ENCODE data around the gene CCND1.
"Not testable (repeated sequence)": the region's sequence is repeated elsewhere in the genome, so short reads cannot be mapped to it uniquely, and the experiment has no call there.

Gene CCND1

DNA sequence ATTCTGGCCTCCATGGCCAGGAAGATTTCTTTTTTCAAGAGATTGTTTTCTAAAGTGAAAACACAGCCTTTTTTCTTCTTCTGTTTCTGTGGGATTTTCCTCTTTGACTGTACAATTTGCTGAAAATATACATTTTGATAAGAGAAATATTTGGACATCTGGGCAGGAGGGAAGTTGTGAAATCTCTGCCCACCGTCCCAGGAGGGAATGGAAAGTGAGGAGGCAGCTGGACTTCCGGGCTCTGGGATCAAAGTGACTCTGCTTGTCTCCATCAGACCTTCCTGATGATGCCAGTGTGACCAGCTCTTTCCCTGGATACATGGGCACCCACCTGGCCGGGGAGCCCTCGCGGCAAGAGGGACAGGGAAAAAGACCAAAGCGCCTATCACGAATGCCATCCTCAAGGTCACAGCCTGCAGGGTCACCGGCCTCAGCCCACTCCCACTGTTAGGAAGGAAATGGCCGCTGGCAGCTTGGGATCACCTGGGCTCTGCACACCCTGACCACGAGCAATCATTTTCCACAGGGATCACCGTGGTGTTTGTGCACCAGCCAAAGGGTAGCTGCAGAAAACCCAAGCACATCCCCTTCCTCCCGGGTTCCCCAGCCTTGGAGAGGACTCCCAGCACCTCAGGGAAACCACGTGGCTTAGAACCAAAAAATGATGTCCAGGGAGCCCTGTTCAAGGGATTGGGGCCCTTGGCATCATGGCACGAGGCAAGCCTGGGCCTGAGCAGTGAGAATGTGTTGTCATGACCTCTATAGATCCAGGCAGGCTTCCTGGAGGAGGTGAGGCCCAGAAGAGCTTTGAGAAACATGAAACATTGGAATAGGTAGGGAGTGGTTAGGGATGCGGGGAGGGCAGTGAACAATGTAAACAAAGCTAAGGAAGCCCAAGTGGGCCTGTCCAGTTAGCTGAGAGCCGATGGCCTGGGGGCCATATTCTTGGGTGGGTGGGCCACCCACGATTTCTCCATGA, 29.1 kb upstream of the CCND1 start:
- H3K27ac Mint-ChIP-seq: no peak overlapping the region
- H3K9me3 Mint-ChIP-seq: no peaks in the 10 kb centered on the region
- H3K4me1 Mint-ChIP-seq: no peaks in the 10 kb centered on the region
- H3K4me3 Mint-ChIP-seq: no peak overlapping the region
- H3K27me3 Mint-ChIP-seq: peaks cover 1% of the 10 kb centered on the region
- peaks cover 3% of the 10 kb centered on the region for H3K36me3 Mint-ChIP-seq

DNA sequence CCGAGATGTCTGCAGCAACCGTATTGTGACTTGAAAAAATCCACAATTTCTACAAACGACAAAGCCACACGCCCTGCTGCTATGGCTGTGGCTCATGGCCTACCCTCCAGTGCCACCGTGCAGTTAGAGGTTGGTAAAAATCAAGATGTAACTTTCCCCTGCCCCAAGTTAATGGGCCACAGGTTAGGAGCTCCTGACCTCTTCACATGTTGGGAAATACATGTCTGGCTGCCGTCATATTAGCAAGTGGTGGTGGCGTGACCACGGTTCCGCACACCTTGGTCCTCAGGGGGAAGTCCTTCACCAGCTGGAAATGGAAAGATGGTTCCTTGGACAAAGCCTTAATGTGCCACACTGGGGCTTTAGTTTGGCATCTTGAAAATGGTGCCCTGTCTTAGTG, 27.4 kb upstream of the CCND1 start:
- no peak overlapping the region for H3K4me3 Mint-ChIP-seq
- H3K4me1 Mint-ChIP-seq: no peaks in the 10 kb centered on the region
- no peaks in the 10 kb centered on the region for H3K36me3 Mint-ChIP-seq
- H3K27ac Mint-ChIP-seq: no peak overlapping the region
- peaks cover under 1% of the 10 kb centered on the region for H3K27me3 Mint-ChIP-seq
- no peaks in the 10 kb centered on the region for H3K9me3 Mint-ChIP-seq

DNA sequence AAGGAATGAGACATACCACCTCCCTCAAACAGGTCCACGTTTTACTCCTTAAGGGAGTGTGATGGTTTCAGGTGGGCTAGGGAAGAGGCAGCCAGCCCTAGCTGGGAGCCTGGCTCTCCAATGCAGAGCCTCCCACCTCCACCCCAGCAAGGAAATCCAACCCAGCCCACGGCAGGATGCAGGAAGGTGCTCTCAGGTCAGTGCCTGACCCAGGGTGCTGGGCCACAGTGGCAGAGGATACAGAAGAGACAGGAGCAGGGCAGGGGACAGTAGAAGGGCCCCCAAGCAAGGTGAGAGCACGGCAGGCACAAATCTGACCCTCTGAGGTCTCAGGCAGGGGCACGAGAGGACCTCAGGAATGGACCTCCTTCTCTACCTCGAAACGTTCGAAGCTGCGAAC, 26.9 kb upstream of the CCND1 start:
- Mint-ChIP-seq H3K9me3 (no peaks in the 10 kb centered on the region), H3K4me3 (no peak overlapping the region), H3K27me3 (no peaks in the 10 kb centered on the region), H3K36me3 (no peaks in the 10 kb centered on the region), H3K27ac (no peak overlapping the region), H3K4me1 (no peaks in the 10 kb centered on the region)

DNA sequence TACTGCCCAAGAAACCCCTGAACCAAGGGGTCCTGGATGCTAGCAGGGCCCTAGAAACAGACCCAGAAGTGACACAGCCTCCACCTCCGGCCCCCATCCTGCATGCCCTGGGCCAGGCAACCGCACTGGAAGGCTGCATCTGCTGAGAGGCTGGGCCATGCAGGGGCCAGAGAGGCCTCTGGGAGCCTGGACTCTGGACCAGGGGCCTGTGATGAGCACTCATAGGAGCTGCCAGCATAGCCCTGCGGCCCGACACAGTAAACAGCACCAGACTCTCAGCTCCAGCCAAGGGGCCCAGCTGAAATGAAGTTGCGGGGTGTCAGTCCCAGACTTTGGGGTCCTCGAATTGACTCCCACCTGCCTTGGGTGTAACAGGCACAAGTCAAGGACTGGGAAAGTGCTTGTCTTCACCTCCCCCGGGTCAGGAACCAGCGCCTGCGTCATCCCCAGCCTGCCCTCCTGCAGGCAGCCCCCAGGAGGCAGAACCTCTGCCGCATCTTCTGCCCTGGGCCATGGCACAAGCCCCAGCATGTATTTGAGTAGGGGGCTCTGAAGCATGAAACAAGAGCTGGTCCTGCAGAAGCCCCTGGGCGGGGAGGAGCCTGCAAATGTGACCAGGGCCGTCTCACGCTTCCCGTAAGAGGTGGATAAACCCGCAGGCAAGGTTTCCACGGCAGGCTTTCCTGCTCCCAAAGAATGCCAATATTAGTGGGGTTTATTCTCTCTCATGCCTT, 25.2 kb upstream of the CCND1 start:
- Mint-ChIP-seq H3K27ac (no peak overlapping the region), H3K4me3 (no peak overlapping the region), H3K9me3 (no peaks in the 10 kb centered on the region), H3K36me3 (no peaks in the 10 kb centered on the region), H3K27me3 (no peaks in the 10 kb centered on the region), H3K4me1 (no peaks in the 10 kb centered on the region)

DNA sequence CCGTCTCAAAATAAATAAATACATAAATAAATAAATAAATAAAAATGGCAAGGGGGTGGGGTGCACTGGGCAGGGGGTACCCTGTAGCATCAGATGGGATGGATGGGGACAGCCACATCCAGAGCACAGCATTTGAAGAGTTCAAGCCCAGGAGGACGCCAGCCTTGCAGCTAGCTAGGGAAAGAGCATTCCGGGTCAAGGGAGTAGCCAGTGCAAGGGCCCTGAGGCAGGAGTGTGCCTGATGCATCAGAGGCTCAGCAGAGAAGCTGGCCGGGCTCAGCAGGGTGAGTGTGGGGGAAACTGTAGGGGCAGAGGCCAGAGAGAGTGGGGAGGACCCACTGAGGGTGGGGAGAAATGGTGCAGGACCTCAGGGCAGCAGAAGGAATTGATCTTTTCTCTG, 23.7 kb upstream of the CCND1 start:
- no peak overlapping the region for H3K27ac Mint-ChIP-seq
- no peaks in the 10 kb centered on the region for H3K9me3 Mint-ChIP-seq
- no peaks in the 10 kb centered on the region for H3K4me1 Mint-ChIP-seq
- H3K4me3 Mint-ChIP-seq: no peak overlapping the region
- H3K36me3 Mint-ChIP-seq: no peaks in the 10 kb centered on the region
- H3K27me3 Mint-ChIP-seq: no peaks in the 10 kb centered on the region

DNA sequence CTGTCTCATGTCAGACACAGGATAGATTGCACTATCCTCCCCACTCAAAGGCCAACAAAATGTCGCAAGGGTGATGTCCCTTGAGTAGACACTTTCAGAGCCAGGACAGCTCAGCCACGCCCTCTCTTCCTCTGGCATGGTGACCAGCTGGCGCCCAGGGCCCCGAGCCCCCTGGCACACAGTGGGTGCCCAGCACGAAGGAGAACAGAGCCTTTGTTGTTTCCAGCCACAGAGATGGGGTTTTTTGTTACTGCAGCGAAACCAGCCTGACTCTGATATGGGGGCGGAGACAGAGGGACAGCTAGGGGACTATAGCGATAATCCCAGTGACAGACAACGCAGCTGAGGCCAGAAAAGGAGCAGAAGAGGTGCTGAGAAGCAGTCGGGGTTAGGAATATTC, 23.3 kb upstream of the CCND1 start:
- H3K36me3 Mint-ChIP-seq: no peaks in the 10 kb centered on the region
- H3K27ac Mint-ChIP-seq: no peak overlapping the region
- H3K9me3 Mint-ChIP-seq: no peaks in the 10 kb centered on the region
- H3K27me3 Mint-ChIP-seq: no peaks in the 10 kb centered on the region
- no peaks in the 10 kb centered on the region for H3K4me1 Mint-ChIP-seq
- no peak overlapping the region for H3K4me3 Mint-ChIP-seq

DNA sequence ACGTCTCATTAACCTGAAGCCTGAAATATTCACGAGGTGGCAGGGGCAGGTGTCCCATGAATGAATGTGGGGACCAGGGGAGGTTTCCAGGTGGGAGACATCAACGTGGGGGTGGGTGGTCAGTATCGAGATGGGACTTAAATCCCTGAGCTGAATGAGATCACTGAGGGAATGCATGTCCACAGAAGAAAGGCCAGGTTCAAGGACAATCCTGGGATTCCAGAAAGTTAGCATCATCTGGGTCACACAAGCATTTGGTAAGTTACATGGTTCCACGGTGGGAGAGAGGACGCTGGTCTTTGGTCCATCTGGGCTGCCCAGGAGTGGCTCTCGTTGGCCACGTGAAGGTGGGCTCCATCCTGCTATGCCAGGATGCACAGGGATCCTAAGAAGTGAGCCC, 22.7 kb upstream of the CCND1 start:
- no peaks in the 10 kb centered on the region for H3K9me3 Mint-ChIP-seq
- no peak overlapping the region for H3K27ac Mint-ChIP-seq
- no peaks in the 10 kb centered on the region for H3K4me1 Mint-ChIP-seq
- H3K4me3 Mint-ChIP-seq: no peak overlapping the region
- H3K27me3 Mint-ChIP-seq: no peaks in the 10 kb centered on the region
- H3K36me3 Mint-ChIP-seq: no peaks in the 10 kb centered on the region

DNA sequence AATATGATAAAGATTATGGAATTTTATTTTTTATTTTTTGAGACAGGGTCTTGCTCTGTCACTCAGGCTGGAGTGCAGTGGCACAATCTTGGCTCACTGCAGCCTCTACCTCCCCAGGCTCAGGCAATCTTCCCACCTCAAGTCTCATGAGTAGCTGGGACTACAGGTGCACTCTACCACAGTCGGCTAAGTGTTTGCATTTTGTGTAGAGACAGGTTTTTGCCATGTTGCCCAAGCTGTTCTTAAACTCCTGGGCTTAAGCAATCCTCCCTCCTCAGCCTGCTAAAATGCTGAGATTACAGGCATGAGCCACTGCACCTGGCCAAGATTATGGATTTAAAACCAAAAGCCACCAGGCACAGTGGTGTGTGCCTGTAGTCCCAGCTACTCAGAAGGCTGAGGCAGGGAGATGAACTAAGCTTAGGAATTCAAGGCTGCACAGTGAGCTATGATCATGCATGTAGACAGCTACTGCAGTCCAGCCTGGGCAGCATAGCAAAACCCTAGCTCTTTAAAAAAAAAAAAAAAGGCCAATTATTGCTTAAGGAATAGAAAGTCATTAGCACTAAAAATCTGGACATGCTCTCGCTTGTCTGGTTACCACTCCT, 20.2 kb upstream of the CCND1 start:
- Mint-ChIP-seq H3K4me1 (no peaks in the 10 kb centered on the region), H3K27me3 (peaks cover 1% of the 10 kb centered on the region), H3K27ac (no peak overlapping the region)

DNA sequence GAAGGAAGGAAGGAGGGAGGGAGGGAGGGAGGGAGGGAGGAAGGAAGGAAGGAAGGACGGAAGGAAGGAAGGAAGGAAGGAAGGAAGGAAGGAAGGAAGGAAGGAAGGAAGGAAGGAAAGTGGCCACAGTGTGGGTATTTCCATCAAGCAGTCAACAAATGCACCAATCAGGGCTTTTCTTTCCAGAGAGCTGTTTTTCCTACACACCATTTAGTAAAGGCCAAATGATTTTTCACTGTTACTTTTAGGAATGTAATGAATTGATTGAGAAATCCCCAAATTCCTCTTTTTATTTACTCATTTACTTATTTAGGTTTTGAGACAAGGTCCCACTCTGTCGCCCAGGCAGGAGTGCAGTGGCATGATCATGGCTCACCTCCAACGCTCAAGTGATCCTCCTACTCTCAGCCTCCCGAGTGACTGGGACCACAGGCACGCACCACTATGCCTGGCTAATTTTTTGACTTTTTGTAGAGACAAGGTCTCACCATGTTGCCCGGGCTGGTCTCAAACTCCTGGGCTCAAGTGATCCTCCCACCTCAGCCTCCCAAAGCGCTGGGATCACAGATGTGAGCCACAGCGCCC, 18.8 kb upstream of the CCND1 start:
- H3K4me3 Mint-ChIP-seq, H3K27me3 Mint-ChIP-seq, H3K9me3 Mint-ChIP-seq, H3K36me3 Mint-ChIP-seq, H3K27ac Mint-ChIP-seq, H3K4me1 Mint-ChIP-seq: not testable (repeated sequence)

More for the DNA sequence above, 20.2 kb upstream of the CCND1 start:
- Mint-ChIP-seq H3K36me3 (no peaks in the 10 kb centered on the region), H3K4me3 (no peak overlapping the region), H3K9me3 (no peaks in the 10 kb centered on the region)

DNA sequence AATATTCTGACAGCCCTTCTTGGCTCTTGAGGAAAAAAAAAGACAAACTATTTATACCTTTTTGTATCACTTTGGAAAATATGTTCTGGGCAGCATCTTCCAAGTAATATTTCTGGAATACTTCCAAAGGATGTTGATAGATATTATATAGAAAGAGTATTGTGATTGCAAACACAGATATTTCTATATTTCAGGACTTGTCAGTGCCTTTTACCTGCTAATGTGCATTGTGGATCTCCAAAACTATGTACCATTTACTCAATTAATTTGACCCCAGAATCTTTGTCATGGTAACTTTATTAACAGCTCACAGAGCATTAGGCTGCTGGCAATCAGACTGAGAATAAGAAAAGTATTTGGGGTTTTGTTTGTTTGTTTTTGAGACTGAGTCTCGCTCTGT, 16.7 kb upstream of the CCND1 start:
- Mint-ChIP-seq H3K27ac (peak overlapping the region; percentile 30), H3K36me3 (peaks cover 1% of the 10 kb centered on the region), H3K4me1 (no peaks in the 10 kb centered on the region), H3K4me3 (no peak overlapping the region), H3K9me3 (no peaks in the 10 kb centered on the region), H3K27me3 (peaks cover 4% of the 10 kb centered on the region)

DNA sequence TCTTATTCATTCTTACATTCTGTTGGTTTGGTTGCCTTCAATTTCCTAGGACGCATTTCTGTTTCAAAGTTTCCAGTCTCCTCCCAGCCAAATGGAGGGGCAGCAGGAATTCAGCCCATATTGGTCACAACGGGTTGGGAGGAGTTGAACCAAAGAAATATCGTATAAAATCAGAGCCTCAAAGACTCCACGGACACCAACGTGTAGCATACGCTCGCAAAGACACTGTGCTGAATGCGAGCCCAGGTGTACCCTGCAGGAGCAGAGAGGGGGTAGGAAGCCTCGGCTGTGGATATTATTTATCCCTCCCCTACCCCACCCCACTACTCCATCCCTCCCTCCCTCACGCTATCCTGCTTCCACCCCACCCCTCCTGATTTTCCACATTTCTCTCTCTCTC, 15.5 kb upstream of the CCND1 start:
- Mint-ChIP-seq H3K27ac (no peak overlapping the region), H3K27me3 (peaks cover 4% of the 10 kb centered on the region), H3K9me3 (peaks cover 6% of the 10 kb centered on the region), H3K4me1 (no peaks in the 10 kb centered on the region), H3K36me3 (peaks cover 3% of the 10 kb centered on the region), H3K4me3 (no peak overlapping the region)

DNA sequence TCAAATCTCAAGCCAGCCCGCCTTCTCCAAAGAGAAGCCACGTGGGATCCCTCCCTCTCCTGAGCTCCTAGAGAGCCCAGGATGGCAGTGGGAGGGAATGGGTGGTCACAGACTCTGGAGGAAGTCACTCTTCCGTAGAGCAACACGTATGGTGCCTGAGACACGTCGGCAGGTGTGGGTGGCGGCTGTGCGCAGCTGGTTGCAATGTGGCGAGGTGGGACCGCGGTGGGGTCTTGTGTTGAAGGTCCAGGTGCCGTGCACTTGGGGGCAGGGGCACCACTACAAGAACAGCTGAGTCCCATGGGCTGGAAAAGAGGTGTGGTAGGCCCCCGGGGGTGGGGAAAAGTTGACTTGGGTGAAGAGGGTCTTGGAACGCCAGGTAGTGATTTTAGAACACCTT, 13.4 kb upstream of the CCND1 start:
- H3K4me1 Mint-ChIP-seq: no peaks in the 10 kb centered on the region
- H3K9me3 Mint-ChIP-seq: peaks cover 6% of the 10 kb centered on the region
- H3K36me3 Mint-ChIP-seq: peaks cover 3% of the 10 kb centered on the region
- H3K4me3 Mint-ChIP-seq: no peak overlapping the region
- no peak overlapping the region for H3K27ac Mint-ChIP-seq
- peaks cover 4% of the 10 kb centered on the region for H3K27me3 Mint-ChIP-seq

DNA sequence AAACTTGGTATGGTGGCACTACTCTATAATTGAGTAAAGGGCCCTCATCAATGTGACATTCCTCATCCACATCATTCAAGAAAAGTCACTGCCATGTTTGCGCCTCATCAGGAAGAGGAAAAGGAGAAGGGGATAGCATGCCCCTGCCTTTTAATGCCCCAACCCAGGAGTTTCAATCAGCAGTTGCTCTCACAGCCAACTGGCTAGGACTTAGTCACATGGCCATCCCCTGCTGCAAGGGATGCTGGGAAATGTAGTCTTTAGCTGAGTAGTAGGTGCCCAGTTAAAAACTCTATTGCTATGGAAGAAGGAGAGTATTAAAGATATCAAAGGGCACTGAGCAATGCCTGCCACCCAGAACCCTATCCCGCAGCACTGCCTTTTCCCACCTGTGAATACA, 10.9 kb upstream of the CCND1 start:
- H3K9me3 Mint-ChIP-seq: peaks cover 6% of the 10 kb centered on the region
- peaks cover 3% of the 10 kb centered on the region for H3K36me3 Mint-ChIP-seq
- no peak overlapping the region for H3K27ac Mint-ChIP-seq
- H3K4me1 Mint-ChIP-seq: no peaks in the 10 kb centered on the region
- H3K27me3 Mint-ChIP-seq: peaks cover 5% of the 10 kb centered on the region
- no peak overlapping the region for H3K4me3 Mint-ChIP-seq

DNA sequence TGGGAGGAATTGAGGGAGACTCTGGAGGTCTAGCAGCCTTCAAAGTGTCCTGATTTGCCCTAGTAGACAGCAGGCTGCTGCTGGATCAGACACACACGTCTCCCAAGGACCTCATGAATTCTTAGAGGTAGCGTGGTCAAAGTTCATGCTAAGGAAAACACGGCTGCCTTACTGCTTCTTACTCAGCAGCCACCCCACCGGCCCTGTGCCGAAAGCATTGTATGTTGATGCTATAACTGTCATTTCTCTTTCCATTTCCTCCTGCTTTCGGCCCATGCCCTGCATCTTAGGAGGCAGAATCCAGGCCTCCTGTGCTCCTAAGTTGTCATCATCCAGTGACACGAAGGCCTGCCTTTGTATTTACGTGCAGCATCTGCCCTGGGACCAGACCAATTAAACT, 10.5 kb upstream of the CCND1 start:
- no peak overlapping the region for H3K27ac Mint-ChIP-seq
- peaks cover 5% of the 10 kb centered on the region for H3K27me3 Mint-ChIP-seq
- H3K4me3 Mint-ChIP-seq: no peak overlapping the region
- H3K4me1 Mint-ChIP-seq: no peaks in the 10 kb centered on the region
- H3K9me3 Mint-ChIP-seq: peaks cover 6% of the 10 kb centered on the region
- peaks cover 3% of the 10 kb centered on the region for H3K36me3 Mint-ChIP-seq

DNA sequence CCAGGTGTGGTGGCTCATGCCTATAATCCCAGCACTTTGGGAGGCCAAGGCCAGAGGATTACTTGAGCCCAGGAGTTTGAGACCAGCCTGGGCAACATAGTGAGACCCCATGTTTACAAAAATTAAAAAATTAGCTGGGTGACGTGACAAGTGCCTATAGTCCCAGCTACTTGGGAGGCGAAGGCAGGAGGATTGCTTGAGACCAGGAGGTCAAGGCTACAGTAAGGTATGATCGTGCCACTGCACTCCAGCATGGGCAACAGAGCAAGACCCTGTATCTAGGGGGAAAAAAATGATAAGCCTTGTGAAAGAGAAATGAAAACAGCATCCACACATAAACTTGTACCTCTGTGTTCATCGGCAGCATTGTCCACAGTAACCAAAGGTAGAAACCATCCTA, 8.1 kb upstream of the CCND1 start:
- H3K27ac Mint-ChIP-seq: no peak overlapping the region
- peaks cover 4% of the 10 kb centered on the region for H3K4me1 Mint-ChIP-seq
- peaks cover 5% of the 10 kb centered on the region for H3K27me3 Mint-ChIP-seq

DNA sequence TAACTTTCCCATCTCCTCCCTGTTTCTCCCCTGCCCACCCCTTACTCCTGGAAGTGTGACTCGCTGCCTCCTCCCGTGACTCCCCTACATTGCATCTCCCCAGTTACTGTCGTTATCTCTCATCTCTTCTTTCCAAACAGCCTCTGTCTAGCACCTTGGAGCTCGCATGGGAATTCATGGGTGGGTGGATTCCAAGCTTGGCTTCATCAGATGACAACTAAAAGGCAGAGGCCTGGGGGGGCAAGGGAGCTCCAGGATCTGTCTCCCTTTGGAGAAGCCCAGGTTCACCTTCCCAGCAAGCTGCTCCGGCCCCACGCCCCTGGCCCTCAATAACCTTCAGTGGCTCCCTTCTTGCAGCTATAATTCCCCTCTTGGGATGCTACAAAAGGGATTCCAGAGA, 6.9 kb upstream of the CCND1 start:
- peaks cover 6% of the 10 kb centered on the region for H3K9me3 Mint-ChIP-seq
- peaks cover 2% of the 10 kb centered on the region for H3K36me3 Mint-ChIP-seq
- H3K27ac Mint-ChIP-seq: no peak overlapping the region
- peaks cover 8% of the 10 kb centered on the region for H3K27me3 Mint-ChIP-seq
- H3K4me3 Mint-ChIP-seq: no peak overlapping the region
- H3K4me1 Mint-ChIP-seq: peaks cover 8% of the 10 kb centered on the region

More for the DNA sequence above, 8.1 kb upstream of the CCND1 start:
- H3K36me3 Mint-ChIP-seq: peaks cover 3% of the 10 kb centered on the region
- H3K9me3 Mint-ChIP-seq: peaks cover 6% of the 10 kb centered on the region
- no peak overlapping the region for H3K4me3 Mint-ChIP-seq
